C4-2B (cell line): Measurements from ENCODE around the gene ZC3H7A.

Source experiments
- ZFX ChIP-seq: fragments of 450-650 bp; IDR thresholded peaks from 2 replicates; pipeline ENCODE4 v1.6.1; 2017
- TF ChIP-seq, protein P1 (sequence below): fragments of 450-650 bp; conservative IDR thresholded peaks from 2 replicates; pipeline ENCODE4 v1.5.1; 2017; ENCODE audit warnings: mild to moderate bottlenecking

DNA sequence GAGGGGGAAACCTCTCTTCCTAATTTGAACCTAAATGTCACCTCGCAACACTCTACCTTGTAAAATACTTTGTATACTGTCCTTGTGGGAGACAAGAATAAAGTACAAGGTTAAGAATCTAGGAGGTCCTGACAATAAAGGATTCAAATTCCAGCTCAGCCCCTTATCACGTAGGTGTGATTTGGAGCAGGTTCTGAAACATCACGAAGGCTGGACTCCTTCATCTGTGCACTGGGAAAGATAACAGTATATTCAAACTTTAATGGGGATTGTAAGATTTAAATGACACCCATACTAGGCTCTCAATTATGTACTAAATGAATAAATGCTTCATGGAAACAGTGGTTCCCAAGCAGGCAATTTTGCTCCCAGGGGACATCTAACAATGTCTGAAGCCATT lies 56.5 kb downstream of the ZC3H7A start:
- TF ChIP-seq, protein P1, sequence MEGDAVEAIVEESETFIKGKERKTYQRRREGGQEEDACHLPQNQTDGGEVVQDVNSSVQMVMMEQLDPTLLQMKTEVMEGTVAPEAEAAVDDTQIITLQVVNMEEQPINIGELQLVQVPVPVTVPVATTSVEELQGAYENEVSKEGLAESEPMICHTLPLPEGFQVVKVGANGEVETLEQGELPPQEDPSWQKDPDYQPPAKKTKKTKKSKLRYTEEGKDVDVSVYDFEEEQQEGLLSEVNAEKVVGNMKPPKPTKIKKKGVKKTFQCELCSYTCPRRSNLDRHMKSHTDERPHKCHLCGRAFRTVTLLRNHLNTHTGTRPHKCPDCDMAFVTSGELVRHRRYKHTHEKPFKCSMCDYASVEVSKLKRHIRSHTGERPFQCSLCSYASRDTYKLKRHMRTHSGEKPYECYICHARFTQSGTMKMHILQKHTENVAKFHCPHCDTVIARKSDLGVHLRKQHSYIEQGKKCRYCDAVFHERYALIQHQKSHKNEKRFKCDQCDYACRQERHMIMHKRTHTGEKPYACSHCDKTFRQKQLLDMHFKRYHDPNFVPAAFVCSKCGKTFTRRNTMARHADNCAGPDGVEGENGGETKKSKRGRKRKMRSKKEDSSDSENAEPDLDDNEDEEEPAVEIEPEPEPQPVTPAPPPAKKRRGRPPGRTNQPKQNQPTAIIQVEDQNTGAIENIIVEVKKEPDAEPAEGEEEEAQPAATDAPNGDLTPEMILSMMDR, result no peak
- no peak for TF ChIP-seq ZFX
